Peyer's patch (tissue), 4 donors: ENCODE results near the gene TMEM225B.

ENCODE experiments used
- POLR2A ChIP-seq, 2 donors: fragments of 450-650 bp; IDR thresholded peaks; one replicate each; pipeline ENCODE4 v1.5.1; 2017; ENCODE audit warnings: antibody characterized with exemption in 2 of 2, mild to moderate bottlenecking in 2 of 2, moderate library complexity in 2 of 2
- TF ChIP-seq, protein P1 (sequence below), 6 experiments: fragments of 450-650 bp in 4 of 6; fragments of 200-600 bp in 2 of 6; sonication (generic) in 1 of 6; IDR thresholded peaks; one replicate each; pipeline ENCODE4 v1.5.1; 2017 to 2019; ENCODE audit warnings: antibody characterized with exemption in 6 of 6, mild to moderate bottlenecking in 3 of 6, moderate library complexity in 1 of 6

DNA sequence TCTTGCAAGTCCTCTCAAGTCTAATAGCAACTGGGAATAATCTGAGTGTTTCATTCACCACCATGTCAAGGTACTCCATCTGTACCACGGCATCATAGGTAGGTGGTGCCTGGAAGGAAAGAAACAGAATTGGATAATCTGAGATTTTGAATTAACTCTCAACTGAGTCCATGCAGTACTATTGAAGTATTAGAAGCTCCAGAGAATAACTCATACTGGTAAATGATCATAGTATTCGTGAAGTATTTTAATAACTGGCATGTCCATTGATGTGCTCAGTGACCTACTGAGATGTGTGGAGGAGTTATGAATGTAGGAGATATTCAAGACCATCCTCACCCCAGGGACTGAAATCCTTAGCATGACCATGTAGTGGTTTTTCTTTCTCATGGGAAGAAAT is 54.6 kb downstream of the TMEM225B start:
- TF ChIP-seq, protein P1, sequence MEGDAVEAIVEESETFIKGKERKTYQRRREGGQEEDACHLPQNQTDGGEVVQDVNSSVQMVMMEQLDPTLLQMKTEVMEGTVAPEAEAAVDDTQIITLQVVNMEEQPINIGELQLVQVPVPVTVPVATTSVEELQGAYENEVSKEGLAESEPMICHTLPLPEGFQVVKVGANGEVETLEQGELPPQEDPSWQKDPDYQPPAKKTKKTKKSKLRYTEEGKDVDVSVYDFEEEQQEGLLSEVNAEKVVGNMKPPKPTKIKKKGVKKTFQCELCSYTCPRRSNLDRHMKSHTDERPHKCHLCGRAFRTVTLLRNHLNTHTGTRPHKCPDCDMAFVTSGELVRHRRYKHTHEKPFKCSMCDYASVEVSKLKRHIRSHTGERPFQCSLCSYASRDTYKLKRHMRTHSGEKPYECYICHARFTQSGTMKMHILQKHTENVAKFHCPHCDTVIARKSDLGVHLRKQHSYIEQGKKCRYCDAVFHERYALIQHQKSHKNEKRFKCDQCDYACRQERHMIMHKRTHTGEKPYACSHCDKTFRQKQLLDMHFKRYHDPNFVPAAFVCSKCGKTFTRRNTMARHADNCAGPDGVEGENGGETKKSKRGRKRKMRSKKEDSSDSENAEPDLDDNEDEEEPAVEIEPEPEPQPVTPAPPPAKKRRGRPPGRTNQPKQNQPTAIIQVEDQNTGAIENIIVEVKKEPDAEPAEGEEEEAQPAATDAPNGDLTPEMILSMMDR (IDR thresholded peaks at IDR 0.05) = no peak
- TF ChIP-seq POLR2A (IDR thresholded peaks at IDR 0.05) = no peak
